HG02943 (cell line): Measurements from ENCODE around the gene GPSM1.

Experiments used
- ATAC-seq: cut with Tn5 transposase; IDR thresholded peaks from one replicate; pipeline ENCODE4 v1.9.1; 2021; ENCODE audit warnings: mild to moderate bottlenecking, low read depth, moderate library complexity; ENCODE audit not compliant: unreplicated experiment

GPSM1 gene

DNA sequence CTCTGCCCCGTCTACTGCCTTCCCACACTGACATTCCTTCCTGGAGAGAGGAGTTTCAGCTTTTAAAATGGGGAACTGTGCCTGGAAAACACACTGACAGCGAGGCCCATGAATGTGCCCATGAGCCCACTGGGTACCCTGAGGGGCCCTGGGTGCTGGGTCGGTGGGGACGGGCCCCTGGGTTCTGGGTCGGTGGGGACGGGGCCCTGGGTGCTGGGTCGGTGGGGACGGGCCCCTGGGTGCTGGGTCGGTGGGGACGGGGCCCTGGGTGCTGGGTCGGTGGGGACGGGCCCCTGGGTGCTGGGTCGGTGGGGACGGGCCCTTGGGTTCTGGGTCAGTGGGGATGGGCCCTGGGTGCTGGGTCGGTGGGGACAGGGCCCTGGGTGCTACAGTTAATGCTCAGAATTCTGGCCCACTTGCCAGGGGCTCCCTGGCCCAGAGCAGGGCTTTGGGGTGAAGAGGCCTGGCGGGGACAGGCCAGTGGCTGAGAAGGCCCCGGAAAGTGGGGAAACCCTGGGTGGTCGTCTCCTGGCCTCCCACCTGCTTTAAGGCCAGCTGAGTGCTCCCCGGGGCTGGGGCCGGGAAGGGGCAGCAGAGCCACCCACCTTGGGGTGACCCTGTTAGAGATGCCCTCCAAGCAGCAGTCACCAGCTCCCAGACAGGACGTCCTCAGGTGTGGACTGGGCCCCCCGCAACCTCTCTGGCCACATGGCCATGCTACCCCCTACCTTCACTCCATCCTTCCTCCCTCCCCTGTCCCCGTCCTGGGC lies 2.5 kb downstream of the GPSM1 start:
- ATAC-seq: no peak

DNA sequence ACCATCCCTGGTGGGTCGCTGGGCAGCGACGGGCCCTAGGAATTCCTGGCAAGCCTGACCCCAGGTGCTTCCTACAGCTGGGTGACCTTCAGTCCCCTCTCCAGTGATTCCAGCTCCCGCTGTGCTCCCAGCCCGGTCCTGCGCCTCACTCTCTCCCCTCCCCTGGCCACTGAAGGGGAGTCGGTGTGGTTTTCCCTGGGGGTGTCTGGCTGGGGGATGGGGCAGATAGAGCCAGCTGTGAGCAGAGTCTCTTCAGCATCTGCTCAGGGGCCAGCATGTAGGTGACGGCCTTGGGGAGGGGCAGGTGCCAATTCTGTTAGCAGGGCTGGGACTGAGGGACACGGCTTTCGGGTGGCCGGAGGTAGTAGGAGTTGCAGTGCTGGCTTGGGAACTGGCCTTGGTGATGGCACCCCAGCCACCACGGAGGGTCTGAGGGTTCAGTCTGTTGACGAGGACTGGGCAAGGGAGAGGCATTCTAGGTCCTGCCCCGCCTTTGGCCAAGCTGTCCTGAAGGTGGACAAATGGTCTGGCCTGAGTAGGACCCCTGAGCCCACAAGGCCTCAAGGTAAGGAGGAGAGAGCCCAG lies 3.2 kb downstream of the GPSM1 start:
- no peak for ATAC-seq

DNA sequence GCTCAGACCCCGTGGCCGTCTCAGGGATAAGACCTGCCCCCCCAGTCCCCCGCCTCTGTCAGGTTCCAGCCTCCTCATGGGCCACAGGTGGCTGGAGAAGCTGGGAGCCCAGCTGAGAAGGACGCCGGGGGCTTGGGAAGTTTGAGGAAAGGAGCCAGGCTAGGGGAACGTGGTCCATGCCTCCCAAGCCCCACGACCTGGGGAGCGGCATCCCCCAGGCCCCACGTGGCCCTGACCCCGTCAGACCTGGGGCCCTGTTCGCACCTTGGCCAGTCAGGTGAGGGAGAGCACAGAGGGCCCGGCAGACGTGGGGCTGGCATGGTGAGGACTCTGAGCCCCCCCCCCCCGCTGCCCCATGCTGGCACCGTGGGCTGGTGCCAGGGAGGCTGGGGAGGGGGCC lies 3.7 kb downstream of the GPSM1 start:
- ATAC-seq: no peak

DNA sequence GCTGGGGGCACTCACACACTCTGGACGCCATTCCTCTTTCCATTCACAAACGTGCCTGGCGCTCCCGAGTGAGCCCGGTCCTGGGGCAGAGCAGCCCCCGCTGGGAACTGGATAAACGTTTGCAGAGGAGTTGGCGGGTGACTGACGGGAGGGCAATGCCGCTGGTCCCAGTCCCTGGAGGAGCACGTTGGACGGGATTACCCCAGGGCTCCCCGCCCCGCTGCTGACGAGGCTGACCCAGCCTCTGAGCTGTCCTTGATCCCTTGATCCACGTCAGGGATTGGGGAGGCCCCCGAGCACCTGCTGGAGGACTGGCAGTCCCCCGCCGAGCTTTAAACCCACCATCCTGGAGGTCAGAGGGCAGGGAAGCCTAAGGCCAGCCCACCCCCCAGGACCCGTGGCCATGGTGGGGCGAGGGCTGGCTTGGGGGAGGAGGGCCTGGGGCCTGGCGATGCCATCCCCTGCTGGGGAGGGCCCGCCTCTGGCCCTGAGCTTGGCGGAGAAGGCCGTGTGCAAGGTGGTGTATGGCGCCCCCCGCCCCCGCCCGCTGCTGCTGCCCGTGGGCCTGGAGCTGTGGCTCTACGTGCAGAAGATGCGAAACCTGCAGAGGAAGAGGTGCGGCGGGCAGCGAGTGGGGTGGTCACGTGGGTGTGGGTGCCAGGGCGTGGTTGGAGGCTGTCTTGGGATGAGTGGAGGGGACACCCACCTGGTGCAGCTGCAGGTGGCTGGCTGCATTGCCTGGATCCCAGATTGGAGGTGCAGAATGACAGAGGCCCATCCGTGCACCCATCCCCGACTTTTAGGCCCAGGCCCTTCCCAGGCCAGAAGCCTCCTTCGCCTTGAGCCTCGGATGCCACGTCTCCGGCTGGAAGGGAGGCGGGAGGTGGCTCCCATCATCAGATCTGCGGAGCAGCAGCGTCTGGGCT lies 4.5 kb downstream of the GPSM1 start:
- ATAC-seq: no peak

DNA sequence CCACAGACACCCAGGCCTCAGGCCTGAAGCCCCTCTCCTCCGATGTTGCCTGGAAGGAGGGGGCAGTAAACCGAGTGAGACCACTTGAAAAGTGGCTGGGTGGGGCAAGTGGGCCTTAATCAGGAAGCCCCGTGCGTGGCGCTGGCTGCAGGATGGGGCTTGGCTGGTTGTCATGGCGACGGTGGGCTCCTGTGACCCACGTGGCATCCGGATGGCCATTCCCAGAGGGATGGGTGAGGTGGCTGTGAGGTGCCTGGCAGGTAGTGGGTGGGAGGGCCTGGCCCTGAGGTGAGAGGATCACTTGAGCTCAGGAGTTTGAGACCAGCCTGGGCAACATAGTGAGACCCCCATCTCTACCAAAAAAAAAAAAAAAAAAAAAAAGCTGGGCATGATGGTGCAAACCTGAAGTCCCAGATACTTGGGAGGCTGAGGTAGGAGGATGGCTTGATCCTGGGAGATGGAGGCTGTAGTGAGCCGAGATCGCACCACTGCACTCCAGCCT lies 5.2 kb downstream of the GPSM1 start:
- no peak for ATAC-seq

DNA sequence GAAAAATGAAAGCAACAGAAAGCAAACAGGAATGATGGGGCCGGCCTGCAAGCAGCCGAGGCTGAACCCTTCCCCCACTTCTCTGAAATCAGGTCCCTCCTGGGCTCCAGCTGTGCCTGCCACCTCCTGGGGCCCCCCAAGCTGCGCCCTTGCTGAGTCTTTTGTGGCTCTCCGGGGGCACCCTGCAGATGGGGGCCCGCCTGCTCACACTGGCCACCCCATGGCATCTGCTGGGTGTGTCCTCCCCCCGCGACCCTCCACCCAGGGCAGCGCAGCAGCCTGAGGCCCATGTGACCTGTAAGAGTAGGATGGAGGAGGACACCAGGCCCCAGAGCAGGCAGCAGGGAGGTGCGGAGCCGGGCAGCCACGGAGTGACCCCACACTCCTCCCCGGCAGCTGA lies 5.7 kb downstream of the GPSM1 start:
- no peak for ATAC-seq

DNA sequence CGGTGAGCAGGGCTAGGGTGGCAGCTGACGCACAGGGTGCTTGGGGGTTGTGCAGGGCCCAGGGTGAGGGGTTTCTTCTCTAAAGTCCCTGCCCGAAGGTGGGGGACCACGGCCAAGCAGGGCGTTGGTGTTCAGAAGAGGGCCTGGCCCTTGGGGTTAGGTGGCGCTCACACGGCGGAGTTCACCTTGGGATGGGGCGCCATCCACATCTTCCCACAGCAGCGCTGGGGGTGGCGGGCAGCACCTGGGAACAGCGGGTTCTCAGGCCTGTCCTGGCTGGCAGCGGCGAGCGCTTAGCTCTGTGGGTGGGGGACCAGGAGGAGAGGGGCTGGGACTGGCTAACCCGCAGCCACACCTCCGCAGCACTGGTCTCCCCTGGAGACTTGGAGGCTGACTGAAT lies 6.1 kb downstream of the GPSM1 start:
- ATAC-seq: no peak

DNA sequence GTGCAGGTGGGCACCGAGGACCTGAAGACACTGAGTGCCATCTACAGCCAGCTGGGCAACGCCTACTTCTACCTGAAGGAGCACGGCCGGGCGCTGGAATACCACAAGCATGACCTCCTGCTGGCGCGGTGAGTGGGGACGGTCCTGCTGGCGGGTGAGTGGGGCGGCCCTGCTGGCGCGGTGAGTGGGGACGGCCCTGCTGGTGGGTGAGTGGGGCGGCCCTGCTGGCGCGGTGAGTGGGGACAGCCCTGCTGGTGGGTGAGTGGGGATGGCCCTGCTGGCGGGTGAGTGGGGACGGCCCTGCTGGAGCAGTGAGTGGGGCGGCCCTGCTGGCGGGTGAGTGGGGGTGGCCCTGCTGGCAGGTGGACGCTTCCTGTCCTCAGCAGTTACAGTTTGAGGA lies 7.2 kb downstream of the GPSM1 start:
- no peak for ATAC-seq

DNA sequence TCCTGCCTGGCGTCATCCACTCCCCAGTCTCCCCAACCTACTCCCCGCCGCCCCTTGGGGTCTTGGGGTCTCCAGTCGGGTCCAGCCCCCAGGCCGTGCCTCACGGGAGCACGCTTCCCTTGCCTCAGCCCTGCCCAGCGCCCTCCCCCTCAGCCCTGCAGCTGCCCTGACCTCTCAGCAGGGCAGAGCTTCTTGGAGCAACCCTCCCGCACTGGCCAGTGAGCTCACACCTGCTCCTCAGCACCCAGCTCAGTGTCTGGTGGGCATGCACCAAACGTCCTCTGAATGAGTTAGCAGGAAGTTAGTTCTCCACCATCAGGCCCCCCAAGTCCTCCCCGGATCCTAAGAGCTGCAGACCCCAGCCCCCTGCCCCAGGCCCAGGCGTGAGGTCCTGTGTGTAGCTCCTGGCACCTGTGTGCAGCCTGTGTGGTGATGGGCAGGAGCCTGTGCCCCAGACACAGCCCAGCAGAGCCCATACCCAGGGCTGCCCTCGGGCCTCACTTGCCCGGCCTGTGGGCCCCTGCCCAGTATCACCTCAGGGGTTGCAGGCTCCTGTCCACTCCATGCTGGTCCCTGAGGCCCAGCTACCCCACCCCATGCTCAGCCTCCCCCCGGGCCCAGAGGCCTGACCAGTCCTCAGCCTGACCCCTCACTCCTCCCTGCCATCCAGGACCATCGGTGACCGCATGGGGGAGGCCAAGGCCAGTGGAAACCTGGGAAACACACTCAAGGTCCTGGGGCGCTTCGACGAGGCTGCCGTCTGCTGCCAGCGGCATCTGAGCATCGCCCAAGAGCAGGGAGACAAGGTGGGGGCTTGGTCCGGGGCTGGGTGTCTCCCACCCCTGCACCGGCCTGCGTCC lies 8.2 kb downstream of the GPSM1 start:
- ATAC-seq: no peak

DNA sequence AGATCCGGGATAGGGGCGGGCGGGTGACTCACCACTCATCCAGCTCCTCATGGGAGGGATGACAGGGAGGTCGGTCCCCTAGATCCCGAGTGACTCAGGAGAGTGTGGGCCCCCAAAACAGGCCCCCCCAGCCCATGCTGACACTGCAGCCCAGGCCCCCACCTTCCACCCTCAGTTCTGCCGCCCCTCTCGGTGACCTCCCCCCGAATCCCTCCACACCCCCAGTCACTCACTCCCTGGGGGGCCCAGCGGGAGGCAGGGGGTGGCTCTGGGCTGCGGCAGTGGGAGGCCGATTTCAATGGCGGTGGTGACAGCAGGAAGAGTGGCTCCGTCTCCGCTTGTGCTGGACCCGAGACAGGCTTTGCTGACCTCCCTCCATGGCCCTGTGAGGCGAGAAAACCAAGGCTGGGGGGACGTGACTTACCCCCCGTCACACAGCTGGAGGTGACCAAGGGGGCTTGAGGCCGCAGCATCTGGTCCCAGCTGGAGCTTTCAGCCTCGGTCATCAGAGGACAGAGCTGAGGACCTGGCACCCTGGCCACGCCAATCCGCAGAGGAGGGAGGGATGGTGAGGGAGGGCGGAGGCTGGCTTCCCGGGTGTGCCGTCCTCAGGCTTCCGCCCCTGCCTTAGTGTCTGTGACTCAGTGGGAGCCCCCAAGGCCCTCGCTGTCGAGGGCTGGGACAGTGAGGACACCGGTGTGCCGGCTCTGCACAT lies 9.0 kb downstream of the GPSM1 start:
- no peak for ATAC-seq

DNA sequence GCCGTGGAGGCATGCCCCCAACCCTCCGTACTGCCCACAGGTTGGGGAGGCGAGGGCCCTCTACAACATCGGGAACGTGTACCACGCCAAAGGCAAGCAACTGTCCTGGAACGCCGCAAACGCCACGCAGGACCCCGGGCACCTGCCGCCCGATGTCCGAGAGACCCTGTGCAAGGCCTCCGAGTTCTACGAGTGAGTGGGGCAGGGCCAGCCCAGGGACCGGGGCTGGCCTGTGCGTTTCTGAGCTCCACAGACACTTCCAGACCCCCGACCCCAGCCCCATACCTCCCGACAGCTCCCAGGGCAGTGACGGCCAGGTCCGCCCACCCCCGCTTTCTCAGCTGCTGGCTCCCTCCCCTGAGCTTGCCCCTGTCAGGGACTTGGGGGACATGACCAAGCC lies 9.5 kb downstream of the GPSM1 start:
- no peak for ATAC-seq

DNA sequence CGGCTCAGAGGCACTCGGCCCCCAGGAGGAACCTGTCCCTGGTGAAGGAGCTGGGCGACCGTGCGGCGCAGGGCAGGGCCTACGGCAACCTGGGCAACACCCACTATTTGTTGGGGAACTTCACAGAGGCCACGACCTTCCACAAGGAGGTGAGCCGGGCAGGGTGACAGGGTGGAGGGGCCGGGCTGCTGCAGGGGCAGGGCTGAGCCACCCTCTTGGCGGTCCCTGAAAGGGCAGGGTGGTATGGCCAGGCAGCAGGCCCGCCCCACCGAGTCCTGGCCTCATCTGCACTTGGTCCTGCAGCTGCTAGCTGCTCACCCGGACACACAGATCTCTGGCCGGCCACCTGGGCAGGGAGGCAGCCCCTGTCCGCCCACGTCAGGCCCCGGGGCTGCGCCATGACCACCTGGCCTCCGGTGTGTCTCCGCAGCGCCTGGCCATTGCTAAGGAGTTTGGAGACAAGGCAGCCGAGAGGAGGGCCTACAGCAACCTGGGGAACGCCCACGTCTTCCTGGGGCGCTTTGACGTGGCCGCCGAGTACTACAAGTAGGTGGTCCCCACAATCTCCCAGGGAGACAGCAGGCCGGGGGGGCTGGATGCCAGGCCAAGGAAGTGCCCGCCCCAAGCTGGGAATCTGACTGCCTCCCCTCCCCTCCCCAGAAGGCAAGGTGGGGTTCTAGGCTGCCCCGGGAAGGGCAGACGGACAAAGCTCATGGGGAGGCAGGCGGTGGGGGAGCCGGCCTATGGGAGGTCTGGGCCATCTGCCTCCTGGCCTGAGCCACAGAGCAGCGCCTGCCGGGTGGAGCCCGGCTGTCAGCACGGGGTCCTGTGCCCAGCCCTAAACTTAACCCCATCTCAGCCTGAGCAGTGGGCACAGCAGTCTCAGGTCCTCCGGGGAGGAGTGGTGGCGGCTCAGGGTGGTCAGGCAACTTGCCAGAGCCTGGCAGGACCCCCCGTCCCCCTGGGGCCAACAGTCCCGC lies 10.4 kb downstream of the GPSM1 start:
- no peak for ATAC-seq

DNA sequence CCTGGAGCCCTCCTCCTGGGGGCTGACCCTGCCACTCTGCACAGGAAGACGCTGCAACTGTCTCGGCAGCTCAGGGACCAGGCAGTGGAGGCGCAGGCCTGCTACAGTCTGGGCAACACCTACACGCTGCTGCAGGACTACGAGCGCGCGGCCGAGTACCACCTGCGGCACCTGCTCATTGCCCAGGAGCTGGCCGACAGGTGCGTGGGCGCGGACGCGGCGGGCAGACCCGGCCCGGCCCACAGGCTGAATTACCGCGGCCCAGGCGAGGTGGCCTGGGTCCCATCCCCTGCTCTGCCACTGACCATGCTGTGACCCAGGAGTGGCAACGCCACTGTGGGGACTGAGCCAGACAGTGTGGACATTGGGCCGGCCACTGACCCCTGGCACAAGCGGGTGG lies 11.2 kb downstream of the GPSM1 start:
- no peak for ATAC-seq

DNA sequence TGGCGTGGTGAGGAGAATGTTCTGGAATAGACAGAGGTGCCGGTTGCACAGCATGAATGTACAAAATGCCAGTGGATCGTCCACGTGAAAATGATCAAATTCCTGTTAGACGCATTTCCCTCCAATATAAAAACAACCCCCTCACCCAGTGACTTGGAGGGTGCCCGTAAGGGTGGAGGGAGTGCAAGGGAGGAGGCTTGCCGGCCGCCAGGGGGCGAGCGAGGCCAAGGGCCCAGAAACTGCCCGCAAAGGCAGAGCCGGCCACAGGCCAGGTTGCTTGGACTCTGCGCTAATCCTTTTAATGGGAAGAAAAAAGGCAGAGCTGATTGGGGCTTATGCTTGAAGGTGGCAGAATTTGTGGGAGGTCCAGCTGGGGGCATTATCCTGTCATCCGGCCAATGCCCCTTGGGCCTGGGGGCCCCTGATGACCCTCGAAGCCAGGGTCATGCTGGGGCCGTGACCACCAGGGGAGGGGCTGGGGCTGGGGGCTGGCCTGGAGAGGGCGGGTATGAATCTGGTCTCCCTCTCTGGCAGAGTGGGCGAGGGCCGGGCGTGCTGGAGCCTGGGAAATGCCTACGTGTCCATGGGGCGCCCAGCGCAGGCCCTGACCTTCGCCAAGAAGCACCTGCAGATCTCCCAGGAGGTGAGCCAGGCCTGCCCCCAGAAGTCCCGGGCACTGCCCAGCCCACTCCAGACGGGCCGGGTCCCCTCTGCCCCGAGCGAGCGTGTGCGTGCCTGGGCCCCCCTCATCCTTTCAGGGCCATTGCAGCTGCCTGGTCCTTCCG lies 12.0 kb downstream of the GPSM1 start:
- ATAC-seq: no peak

DNA sequence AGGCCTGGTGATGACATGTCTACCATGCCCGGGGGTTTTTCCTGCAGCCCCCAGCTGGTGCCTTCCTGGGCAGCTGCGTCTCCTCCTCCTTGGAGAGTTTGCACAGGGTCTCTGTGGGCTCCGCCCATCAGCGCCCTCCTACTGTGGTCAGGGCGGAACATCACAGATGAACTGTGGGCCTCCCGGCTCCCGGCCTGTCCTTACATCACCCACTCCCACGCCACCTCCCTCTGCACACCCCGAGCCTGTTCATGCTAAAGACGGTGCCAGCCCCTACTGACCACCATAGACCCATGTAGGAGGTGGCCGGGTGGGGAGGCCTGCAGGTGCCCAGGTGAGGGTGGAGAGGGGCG lies 12.6 kb downstream of the GPSM1 start:
- ATAC-seq: no peak

DNA sequence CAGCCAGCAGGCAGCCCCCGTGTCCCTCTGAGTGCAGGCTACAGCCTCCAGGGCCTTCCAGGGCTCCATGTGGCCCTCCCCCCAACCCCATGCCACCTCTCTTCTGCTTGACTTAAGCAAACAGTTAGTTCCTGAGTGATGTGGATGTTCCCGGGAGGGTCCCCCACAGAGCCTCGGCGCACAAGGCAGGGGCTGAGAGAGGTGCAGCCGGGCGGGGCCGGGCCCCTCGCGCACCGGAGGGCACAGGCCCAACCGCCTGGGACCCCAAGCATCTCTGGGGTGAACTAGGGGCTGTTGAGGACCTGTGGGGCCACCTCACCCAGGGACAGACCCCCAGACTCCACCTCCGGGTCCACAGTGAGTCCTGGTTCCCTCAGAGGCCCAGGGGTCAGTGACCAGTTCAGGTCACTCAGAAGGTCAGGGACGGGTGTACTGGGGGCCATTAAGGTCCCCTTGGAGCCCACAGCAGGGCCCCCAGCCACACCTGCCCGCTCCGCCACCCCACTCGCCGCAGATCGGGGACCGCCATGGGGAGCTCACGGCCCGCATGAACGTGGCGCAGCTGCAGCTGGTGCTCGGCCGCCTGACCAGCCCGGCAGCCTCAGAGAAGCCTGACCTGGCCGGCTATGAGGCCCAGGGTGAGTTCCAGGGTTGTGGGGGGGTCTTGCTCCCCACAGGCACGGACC lies 13.2 kb downstream of the GPSM1 start:
- no peak for ATAC-seq

DNA sequence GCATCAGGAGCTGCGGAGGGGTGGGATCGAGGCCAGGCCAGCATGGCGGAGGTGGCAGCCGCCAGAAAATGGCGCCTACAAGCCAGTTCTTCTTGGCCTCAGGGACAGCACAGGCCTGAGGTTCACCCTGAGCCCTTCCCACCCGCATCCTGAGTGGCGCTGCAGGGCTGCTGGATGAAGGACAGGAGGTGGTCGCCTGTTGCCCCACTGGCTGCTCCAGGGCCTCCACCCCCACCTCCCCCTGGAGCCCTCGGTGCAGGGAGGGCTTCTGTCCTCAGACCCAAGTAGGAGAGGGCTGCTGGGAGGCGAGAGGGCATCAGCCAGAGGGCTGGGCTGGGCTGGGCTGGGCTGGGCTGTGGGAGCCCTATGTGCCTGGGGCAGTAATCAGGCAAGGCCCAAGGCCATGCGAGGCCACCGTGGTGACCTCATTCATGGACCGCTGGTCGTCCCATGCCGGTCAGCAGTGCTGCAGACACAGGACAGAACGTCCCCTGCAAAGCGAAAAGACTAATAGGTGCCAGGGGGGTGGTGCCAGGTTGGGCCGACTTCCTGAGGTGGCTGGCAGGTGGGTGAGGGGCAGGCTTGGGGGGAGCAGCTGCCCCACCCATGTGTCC lies 13.8 kb downstream of the GPSM1 start:
- no peak for ATAC-seq
